NCI-H1092 (cell line): Measurements from ENCODE around the gene CORO6.

Experiments used
- DNase-seq: peaks from one replicate; lab custom pipeline; 2025; lab: John Stamatoyannopoulos, UW

The CORO6 gene

DNA sequence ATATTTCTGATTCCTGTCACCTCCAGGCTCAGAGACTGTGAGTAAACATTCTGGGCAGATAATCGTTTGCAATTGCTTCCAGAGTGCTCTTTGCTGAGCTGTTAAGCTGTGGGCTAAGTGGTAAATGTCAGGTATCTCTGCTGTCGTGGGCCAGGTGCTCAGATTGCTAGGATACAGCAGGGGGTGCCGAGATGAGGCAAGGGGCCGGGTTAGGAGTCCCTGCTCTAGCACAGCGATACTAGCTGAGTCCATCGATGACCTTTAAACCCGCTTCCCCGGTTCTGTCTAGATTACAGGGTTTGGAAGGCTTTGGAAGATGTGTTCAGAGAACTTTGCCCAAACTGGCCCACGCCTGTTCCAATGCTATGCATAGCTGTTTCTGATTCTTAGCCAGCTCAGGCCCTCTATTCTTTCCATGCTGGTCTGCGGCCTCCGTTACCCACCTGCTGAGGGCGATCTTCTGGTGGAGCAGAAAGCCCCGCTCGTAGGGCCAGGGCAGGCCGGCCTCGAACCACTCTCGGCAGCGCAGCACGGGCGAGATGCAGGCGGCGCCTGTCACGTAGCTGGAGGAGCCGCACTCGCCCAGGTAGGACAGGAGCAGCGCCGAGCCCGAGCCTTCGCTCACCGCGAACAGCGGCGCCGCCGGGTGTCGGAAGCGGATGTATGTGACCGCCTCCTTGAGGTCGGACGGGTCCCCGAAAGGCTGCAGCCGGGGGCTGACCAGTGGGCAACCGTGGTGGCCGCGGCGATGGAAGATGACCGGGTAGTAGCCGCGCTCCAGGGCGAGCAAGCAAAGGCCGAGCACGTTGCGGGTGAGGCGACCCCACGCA lies 56.9 kb downstream of the CORO6 start:
- no peak for DNase-seq
